Renal pelvis (tissue), 4 donors: ENCODE data around the gene ADCY10. TPM values are rescaled to one million over a fixed set of nuclear protein-coding genes. Genes with fewer than 3 reads are reported as not detected.

ENCODE experiments used
- DNase-seq: peaks from one replicate; pipeline ENCODE4 v3.0.0-alpha.2; 2013
- polyA plus RNA-seq, 3 donors: library from polyadenylated mRNA; unstranded; fragments of 120-200 nt; gene quantifications; one replicate each; pipeline ENCODE4 v1.2.1, GENCODE V29; 2013; ENCODE audit not compliant: insufficient read length in 3 of 3

ADCY10 gene
- polyA plus RNA-seq, 3 donors = 0.46 to 1.4 (median 0.70) TPM

DNA sequence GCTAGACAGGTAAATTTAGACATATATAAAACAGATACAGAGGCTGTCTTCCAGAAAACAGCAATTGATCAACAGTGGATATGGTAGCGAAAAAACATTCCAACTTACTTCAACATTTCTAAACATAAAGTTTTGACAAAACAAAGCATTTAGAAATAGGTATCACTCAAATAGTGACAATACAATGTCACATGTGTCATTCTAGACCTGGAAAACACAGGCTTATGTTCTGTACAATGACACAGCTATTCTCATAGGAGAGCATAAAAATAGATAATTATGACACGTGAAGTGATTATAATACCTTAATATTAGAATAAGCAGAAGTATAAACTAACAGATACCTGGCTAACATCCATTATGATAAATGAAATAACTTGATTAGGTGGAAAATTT is 14.5 kb upstream of the ADCY10 start:
- no peak for DNase-seq

GRCh38 chr1:167927046-167927754 is 13.3 kb upstream of the ADCY10 start:
- DNase-seq = no peak

GRCh38 chr1:167926486-167926997 is 12.6 kb upstream of the ADCY10 start:
- no peak for DNase-seq

DNA sequence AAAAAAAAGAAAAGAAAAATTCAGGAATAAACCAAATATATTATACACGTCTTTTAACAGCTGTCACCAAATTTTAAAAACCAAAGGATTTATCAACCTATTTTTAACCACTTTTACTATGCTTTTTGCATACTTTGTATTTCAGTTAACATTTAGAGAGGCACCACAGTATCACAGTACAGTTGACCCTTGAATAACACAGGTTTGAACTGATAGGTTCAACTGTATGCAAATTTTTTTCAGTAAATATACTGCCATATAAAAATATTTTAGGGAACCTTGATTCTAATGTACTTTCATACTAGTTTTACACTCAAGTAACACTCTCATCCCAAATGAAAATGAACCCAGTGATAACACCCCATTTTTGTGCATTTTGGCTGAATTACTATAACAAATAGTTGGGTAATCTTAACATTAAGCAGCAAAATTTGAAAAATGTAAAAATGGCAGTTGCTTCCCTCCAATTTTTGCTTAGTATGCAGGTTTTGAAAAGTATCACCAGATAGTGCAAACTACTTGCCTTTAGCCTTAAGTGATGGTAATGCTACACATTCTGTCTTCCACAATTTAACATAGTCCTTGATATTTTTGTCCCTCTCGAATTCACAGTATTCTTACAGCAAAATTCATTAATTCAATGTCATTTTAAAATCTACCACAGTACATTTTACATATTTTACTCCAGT is 10.8 kb upstream of the ADCY10 start:
- no peak for DNase-seq

DNA sequence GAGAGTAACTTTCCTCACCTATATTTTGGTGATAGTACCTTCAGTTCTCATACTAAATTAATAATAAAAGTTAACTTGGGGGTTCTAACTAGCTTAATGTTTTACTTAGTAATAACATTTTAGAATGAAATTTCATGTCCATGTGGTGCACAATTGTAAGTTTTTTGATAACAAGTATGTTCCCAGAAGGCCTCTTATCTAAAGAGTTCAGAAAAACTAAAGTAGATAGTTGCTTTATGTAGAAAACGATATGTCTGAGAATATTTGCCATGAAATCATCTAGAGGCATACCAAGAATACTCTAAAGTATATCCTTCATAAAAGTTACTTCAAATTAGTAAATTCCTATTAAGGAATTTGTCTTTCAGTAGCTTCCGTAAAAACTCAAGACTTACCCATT is 10.2 kb upstream of the ADCY10 start:
- no peak for DNase-seq

DNA sequence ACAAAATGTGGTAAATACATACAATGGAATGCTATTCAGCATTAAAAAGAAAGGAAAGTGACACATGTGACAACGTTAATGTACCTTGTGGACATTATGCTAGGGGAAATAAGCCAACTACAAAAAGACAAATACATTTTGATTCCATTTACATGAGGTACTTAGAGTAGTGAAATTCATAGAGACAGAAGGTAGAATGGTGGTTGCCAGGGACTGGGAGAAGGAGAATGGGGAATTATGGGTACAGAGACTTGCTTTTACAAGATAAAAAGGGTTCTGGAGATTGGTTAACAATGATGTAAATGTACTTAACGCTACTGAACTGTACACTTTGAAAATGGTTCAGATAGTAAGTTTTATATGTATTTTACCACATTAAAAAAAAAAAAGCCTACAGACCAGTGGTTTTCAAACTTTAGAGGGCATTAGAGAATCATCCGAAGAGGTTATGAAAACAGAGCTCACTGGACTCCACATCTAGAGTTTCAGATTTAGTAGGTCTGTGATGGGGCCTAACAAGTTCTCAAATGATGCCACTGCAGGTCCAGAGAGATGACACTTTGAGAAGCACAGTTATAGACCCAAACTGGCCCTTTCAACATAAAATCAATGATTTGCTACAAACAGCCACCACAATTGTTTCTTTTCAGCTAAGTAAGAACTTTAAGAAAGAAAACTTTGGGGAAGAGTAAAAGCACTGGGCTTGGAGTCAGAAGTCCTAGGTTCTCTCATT is 9.6 kb upstream of the ADCY10 start:
- no peak for DNase-seq

GRCh38 chr1:167922611-167923074 is 8.7 kb upstream of the ADCY10 start:
- no peak for DNase-seq

DNA sequence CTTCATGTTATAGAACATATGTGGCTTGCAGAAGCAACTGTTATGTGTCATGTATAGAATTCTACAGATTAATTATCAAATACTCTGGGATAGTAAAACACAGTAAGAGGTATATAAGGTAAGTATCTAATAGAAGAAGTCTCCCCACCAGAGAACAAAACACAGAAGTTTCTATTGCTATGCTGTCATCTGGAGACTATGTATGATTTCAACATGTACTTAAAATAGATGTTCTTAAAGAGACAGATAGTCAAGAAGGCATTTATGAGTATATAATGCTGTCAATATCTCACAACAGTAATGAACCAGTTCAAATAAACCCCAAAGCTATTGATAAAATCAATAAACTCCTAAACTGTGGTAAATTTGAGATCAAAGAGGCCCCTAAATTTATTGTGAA is 8.1 kb upstream of the ADCY10 start:
- no peak for DNase-seq

GRCh38 chr1:167916766-167917511 is 3.0 kb upstream of the ADCY10 start:
- DNase-seq = no peak

GRCh38 chr1:167915569-167915968 is 1.6 kb upstream of the ADCY10 start:
- no peak for DNase-seq

GRCh38 chr1:167912294-167912693 is 1.6 kb downstream of the ADCY10 start:
- no peak for DNase-seq

GRCh38 chr1:167911413-167911812 is 2.5 kb downstream of the ADCY10 start:
- DNase-seq = no peak

DNA sequence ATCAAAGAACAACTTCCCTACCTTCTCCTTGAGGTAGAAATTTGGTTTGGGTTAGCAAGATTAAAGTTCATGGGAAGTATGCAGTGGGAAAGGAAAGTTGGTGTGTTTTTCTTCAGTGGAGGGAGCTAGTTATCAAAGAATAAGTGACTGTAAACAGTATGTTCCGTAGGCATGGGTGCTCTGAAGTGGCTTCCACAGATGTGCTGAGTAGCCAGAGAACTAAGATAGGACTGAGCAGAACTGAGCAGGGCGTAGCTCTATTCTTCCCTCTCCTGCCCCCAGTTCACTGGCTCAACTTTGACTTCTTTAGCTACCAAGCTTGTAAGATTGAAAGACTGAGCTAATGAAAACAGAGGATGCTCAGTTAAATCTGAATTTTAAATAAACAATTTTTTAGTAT is 3.4 kb downstream of the ADCY10 start:
- DNase-seq = no peak

DNA sequence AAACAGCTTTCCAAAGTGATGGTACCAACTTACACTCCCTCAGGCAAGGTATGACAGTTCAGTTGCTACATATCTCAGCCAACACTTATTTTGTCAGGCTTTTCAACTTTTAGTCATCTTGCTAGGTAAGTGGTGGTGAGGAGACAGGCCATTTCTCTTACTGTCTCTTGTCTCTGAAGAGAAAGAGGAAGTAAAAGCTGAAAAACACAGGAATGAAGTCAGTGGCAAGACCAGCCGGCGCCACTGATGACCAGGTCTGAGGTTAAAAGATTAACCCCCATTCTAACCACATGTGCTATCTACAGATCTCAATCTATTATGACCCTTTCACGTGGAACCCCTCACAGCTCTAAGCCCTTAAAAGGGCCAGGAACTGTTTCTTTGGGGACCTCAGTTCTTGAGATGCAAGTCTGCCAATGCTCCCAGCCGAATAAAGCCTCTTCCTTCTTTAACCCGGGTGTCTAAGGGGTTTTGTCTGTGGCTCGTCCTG is 4.2 kb downstream of the ADCY10 start:
- no peak for DNase-seq

DNA sequence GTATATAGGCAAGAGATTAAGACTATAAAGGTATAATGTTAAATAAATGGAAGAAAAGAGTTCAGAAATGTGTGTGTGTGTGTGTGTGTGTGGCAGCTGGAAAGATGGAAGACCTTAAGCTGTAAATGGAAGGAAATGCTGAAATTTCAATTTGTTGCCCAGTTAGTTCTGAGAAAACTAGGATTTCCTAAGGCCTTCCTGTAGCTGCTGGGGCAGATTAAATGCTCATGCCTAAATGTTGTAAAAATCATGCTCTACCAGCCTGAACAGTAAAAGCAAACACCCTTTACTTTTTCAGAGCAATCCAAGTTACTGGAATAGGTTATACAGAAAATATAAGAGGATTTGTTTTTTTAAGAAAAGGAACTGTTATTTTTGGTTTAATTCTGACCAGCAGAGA is 8.3 kb downstream of the ADCY10 start:
- no peak for DNase-seq

- DNase-seq = no peak
These were observed 8.8 kb downstream of the ADCY10 start for GRCh38 chr1:167905182-167905581.

GRCh38 chr1:167904652-167905130 is 9.2 kb downstream of the ADCY10 start:
- no peak for DNase-seq

DNA sequence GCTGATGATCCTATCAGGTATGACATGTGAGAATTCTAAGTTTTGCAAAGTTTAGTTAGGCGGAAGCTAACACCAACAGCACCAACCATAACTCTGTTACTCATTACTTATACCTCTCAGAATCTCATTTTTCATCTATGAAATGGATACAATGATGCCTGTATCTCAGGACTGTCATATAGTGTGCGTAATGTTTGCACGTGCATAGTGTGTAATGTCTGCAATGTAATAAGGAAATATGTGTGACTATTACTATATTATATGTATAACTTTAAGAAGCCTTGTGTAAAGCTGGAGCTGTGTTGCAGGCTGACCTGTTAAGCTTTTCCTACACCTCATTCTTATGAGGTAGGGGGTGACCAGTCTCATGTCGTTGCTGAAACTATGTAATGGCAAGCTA is 13.0 kb downstream of the ADCY10 start:
- DNase-seq = no peak

GRCh38 chr1:167899253-167899681 is 14.7 kb downstream of the ADCY10 start:
- DNase-seq = no peak

DNA sequence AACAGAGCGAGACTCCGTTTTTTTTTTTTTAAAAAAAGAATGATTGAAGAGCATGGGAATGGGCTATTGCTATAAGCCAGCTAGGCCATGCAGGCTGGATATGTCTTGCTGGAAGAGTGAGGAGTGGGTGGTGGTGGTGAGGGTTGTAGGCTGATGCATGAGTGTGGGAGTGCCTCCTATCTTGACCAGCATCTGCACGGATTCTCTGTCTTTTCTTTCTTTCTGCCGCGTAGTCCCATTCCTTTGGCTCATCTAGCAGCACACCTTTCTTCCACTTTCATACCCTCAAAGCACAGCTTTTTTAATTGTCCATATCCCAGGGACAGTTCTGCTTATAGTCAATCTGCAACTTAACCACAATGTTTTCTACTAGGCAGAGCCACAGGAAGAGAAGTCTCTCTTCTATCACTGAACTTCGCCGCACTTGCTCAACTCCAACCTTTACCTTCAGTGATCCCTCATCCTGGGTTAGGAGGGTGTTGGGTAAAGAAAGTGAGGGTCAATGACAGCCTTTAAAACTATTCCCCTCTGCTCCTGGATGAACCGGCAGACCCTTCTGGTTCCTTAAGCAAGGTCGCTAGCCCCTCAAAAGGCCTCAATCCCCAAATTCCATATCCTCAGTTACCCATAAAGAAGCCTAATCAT is 15.2 kb downstream of the ADCY10 start:
- DNase-seq = no peak

GRCh38 chr1:167893798-167894197 is 20.1 kb downstream of the ADCY10 start:
- no peak for DNase-seq
